ENCODE data around the gene CR1L. TPM values are rescaled to one million over a fixed set of nuclear protein-coding genes. Genes with fewer than 3 reads are reported as not detected.

Gene CR1L
- total and polyA plus RNA-seq, 2 donors (not counting 3 experiments of a cell fraction or from before 2014, with no cell fraction given), result not detected

GRCh38 chr1:207666342-207666741 is 21.4 kb downstream of the CR1L start:
- peaks cover 30 to 41% of the 10 kb centered on the region in 2 experiments for H3K27me3 ChIP-seq (ENCODE audit: control insufficient read depth in 2 of 2, insufficient read depth in 2 of 2, low read length in 2 of 2)
- intact Hi-C loops (cut with micrococcal nuclease) (no loop called here), dilution Hi-C loops (cut with MboI; ENCODE audit: extremely low pct_ligation_motif_present, low sequenced_read_pairs) (no loop called here)
- H3K79me2 ChIP-seq (ENCODE audit: control insufficient read depth, insufficient read depth, low read length), result no peaks in the 10 kb centered on the region
- no peak overlapping the region for H3K9ac ChIP-seq (replicated peaks; ENCODE audit: extremely low read depth, insufficient read depth, low read length)
- no peaks in the 10 kb centered on the region for H4K20me1 ChIP-seq (replicated peaks; ENCODE audit: control insufficient read depth, extremely low read depth, insufficient read depth, low read length)
- FAIRE-seq (no peak), DNase-seq (ENCODE audit: low read depth, low spot score) (no peak)
- BruUV-seq (replicated peaks), result no TSS peak
- no peaks in the 10 kb centered on the region for H3K36me3 ChIP-seq (ENCODE audit: control insufficient read depth in 2 of 2, extremely low read depth in 1 of 2, insufficient read depth in 2 of 2, low read length in 2 of 2)
- no peak overlapping the region for H3K4me2 ChIP-seq (ENCODE audit: insufficient read depth, low read length)
- H2AFZ ChIP-seq (ENCODE audit: low read depth, low read length), result no peak overlapping the region
- POLR2A ChIA-PET, result no interaction called here
- no peaks in the 10 kb centered on the region for H3K9me1 ChIP-seq (replicated peaks; ENCODE audit: control insufficient read depth, extremely low read depth, insufficient read depth, low read length)
- no peaks in the 10 kb centered on the region for H3K4me1 ChIP-seq (ENCODE audit: control insufficient read depth, extremely low read depth, insufficient read depth, low read length)
- H3K4me3 ChIP-seq (replicated peaks in 1 of 3; ENCODE audit: insufficient read depth in 1 of 3, low read depth in 1 of 3, low read length in 3 of 3), result no peak overlapping the region
- CTCF ChIA-PET, result interaction anchor here (1.5 kb wide), 1 partner anchor 46 kb away, joined by 3 read pairs; no protein-coding TSS in a partner anchor
- no peaks in the 10 kb centered on the region for H3K9me3 ChIP-seq (replicated peaks; ENCODE audit: control insufficient read depth, insufficient read depth, low read length)
- TF ChIP-seq MYC (IDR thresholded peaks at IDR 0.05; ENCODE audit: low read depth, low read length), result no peak
- no peak for TF ChIP-seq GATA2 (IDR thresholded peaks at IDR 0.05; ENCODE audit: insufficient read depth, insufficient read length, low read depth, low read length)
- TF ChIP-seq, protein P1, sequence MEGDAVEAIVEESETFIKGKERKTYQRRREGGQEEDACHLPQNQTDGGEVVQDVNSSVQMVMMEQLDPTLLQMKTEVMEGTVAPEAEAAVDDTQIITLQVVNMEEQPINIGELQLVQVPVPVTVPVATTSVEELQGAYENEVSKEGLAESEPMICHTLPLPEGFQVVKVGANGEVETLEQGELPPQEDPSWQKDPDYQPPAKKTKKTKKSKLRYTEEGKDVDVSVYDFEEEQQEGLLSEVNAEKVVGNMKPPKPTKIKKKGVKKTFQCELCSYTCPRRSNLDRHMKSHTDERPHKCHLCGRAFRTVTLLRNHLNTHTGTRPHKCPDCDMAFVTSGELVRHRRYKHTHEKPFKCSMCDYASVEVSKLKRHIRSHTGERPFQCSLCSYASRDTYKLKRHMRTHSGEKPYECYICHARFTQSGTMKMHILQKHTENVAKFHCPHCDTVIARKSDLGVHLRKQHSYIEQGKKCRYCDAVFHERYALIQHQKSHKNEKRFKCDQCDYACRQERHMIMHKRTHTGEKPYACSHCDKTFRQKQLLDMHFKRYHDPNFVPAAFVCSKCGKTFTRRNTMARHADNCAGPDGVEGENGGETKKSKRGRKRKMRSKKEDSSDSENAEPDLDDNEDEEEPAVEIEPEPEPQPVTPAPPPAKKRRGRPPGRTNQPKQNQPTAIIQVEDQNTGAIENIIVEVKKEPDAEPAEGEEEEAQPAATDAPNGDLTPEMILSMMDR (IDR thresholded peaks at IDR 0.05; ENCODE audit: extremely low read depth in 1 of 2, insufficient read depth in 1 of 2, low read depth in 1 of 2, low read length in 2 of 2), result no peak
- TF ChIP-seq MAX (IDR thresholded peaks at IDR 0.05; ENCODE audit: insufficient read depth, insufficient read length), result no peak
- TF ChIP-seq EZH2 (IDR thresholded peaks at IDR 0.05; ENCODE audit: borderline replicate concordance, low read depth, low read length, severe bottlenecking), result no peak
- no peak for TF ChIP-seq JUN (IDR thresholded peaks at IDR 0.05; ENCODE audit: borderline replicate concordance, insufficient read depth, insufficient read length, low read depth)
- TF ChIP-seq FOS (IDR thresholded peaks at IDR 0.05; ENCODE audit: borderline replicate concordance, insufficient read depth, low read length), result no peak
- no peak overlapping the region for H3K27ac ChIP-seq (ENCODE audit: insufficient read depth, low read depth, low read length)

Measured in endothelial cell of umbilical vein (primary cell).